NCI-H446 (cell line): ENCODE results near the gene WRAP53.

Experiments used
- DNase-seq, 2 experiments: peaks; one replicate each; lab custom pipeline; 2025; lab: John Stamatoyannopoulos, UW

Gene WRAP53

GRCh38 chr17:7744416-7744815, 56.1 kb downstream of the WRAP53 start:
- DNase-seq: no peak

DNA sequence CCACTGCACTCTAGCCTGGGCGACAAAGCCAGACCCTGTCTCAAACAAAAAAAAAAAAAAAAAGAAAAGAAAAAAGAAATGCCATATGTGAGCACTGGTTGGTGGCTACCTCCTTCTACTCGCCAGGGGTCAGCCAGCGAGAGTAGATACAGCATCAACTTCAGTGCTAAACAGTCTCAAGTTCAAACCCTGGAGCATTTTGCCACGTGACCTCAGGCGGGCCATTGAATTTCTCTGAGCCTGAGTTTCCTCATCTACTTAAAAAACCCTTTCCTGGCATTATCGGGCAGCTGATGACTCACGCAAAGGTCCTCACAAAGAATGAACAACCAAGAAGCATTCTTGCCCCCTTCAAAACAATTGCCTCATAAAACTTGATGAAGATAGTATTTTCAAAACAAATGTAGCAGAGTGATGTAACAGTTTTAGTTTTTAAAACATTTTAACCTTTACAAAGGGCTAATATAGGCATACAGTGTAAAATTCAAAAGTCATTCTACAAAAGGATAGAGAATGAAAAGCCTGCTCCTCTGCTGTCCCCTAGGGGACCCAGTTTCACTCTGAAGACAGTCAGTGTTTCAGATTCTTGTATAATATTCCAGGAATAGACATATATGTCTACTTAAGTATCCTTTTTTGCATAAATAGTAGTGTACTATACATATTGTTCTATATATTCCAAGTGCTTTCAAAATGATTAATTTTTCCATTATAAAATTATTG, 57.6 kb downstream of the WRAP53 start:
- DNase-seq: no peak

DNA sequence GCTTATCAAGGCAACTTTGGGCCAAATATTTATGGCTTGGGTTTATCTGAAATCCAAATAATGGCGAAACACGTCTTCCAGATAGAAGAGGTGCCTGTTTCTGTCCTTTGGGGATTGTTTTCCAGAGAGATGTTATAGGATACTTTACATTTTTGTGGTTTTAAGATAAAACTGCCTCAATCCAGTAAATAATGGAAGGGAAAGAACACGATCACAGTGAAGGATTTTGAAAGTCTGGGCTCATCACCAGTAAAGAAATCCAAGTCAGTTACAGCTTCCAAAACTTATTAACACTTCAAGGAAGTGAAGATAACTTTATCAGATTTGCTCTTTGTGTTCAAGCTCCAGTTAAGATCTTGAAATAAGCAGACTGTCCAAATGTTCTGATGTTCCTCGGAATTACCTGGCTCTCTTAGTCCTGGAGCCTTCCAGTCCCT, 59.4 kb downstream of the WRAP53 start:
- DNase-seq: no peak

GRCh38 chr17:7748076-7748775, 59.9 kb downstream of the WRAP53 start:
- DNase-seq: no peak

GRCh38 chr17:7750321-7750821, 62.1 kb downstream of the WRAP53 start:
- DNase-seq: peak in 1 of 2 experiments; percentile 32
